Measurements from ENCODE around the gene LARP1. TPM values are rescaled to one million over a fixed set of nuclear protein-coding genes. Genes with fewer than 3 reads are reported as not detected.
A peak's percentile ranks its signal among the peaks of the same experiment; 100 is the strongest.

Gene LARP1
- total and polyA plus RNA-seq, 2 donors (not counting 1 experiment from before 2014, with no cell fraction given): 59.6 to 150 TPM

DNA sequence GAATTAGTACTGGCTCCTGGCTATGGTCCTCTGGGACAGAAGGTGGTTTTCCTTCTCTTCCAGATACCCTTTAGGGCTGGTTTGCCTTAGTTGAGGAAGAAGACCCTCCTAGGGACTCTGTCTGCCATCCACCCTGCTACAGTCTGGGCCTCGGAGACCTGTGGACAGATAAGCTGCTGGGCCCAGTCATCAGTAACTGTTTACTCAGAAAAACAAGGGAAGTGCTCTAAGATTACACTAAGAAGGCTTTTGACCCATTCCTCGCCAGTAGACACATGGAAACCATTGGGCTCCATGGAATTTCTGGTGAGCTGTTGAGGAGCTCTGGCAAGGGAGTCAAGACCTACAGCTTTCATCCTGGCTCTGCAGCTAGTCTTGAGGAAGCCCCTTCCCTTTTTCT is 31.2 kb downstream of the LARP1 start:
- peak overlapping the region; percentile 73 for H3K27ac Mint-ChIP-seq
- intact Hi-C loops (cut with micrococcal nuclease): no loop called here
- 79% methylated on average over 2 of the region's 2 CpGs for WGBS (ENCODE audit: insufficient coverage)
- H2AFZ ChIP-seq (ENCODE audit: insufficient read depth, low read depth, low read length, poor library complexity, severe bottlenecking): no peak overlapping the region
- H3K27me3 Mint-ChIP-seq: no peaks in the 10 kb centered on the region
- no peaks in the 10 kb centered on the region for H3K27me3 ChIP-seq (replicated peaks in 1 of 4; ENCODE audit: control extremely low read depth in 1 of 4, control insufficient read depth in 3 of 4, insufficient read depth in 4 of 4, low read length in 3 of 4)
- no peak overlapping the region for H3K9ac ChIP-seq (ENCODE audit: low read length)
- H3K36me3 ChIP-seq (replicated peaks in 1 of 2; ENCODE audit: control extremely low read depth in 1 of 2, control insufficient read depth in 1 of 2, extremely low read depth in 1 of 2, insufficient read depth in 2 of 2, low read length in 1 of 2): peaks cover 0 to 16% of the 10 kb centered on the region in 2 experiments
- peaks cover 85% of the 10 kb centered on the region for H3K79me2 ChIP-seq (ENCODE audit: control insufficient read depth, insufficient read depth, low read length)
- H3K9me3 ChIP-seq (ENCODE audit: control extremely low read depth in 1 of 3, control insufficient read depth in 2 of 3, insufficient read depth in 1 of 3, low read length in 2 of 3): no peaks in the 10 kb centered on the region
- no peak for ATAC-seq (ENCODE audit: low read depth)
- ChIA-PET POLR2A (no interaction called here), CTCF (no interaction called here)
- TF ChIP-seq EZH2 (IDR thresholded peaks at IDR 0.05; ENCODE audit: borderline replicate concordance, insufficient read depth, low read depth, low read length, poor library complexity, severe bottlenecking): no peak
- TF ChIP-seq, protein P1, sequence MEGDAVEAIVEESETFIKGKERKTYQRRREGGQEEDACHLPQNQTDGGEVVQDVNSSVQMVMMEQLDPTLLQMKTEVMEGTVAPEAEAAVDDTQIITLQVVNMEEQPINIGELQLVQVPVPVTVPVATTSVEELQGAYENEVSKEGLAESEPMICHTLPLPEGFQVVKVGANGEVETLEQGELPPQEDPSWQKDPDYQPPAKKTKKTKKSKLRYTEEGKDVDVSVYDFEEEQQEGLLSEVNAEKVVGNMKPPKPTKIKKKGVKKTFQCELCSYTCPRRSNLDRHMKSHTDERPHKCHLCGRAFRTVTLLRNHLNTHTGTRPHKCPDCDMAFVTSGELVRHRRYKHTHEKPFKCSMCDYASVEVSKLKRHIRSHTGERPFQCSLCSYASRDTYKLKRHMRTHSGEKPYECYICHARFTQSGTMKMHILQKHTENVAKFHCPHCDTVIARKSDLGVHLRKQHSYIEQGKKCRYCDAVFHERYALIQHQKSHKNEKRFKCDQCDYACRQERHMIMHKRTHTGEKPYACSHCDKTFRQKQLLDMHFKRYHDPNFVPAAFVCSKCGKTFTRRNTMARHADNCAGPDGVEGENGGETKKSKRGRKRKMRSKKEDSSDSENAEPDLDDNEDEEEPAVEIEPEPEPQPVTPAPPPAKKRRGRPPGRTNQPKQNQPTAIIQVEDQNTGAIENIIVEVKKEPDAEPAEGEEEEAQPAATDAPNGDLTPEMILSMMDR (IDR thresholded peaks at IDR 0.05): no peak
- H3K4me3 Mint-ChIP-seq: no peak overlapping the region
- no peak for DNase-seq
- peaks cover 90% of the 10 kb centered on the region for H4K20me1 ChIP-seq (ENCODE audit: control insufficient read depth, insufficient read depth, low read length, poor library complexity, severe bottlenecking)
- peak overlapping the region; percentile 11 for H3K4me2 ChIP-seq (replicated peaks; ENCODE audit: low read depth, low read length, poor library complexity, severe bottlenecking)
- H3K27ac ChIP-seq (ENCODE audit: low read length in 2 of 2): peak overlapping the region in 1 of 2 donors; percentile 45
- H3K4me3 ChIP-seq (ENCODE audit: control extremely low read depth in 1 of 5, extremely low read depth in 1 of 5, insufficient read depth in 1 of 5, low read depth in 2 of 5, low read length in 4 of 5): no peak overlapping the region
- H3K4me1 Mint-ChIP-seq: peaks cover 83% of the 10 kb centered on the region
- H3K4me1 ChIP-seq (ENCODE audit: control insufficient read depth in 2 of 2, insufficient read depth in 2 of 2, low read length in 2 of 2): peaks cover 66 to 78% of the 10 kb centered on the region in 2 donors
- H3K9me3 Mint-ChIP-seq (ENCODE audit: insufficient read depth): no peaks in the 10 kb centered on the region

DNA sequence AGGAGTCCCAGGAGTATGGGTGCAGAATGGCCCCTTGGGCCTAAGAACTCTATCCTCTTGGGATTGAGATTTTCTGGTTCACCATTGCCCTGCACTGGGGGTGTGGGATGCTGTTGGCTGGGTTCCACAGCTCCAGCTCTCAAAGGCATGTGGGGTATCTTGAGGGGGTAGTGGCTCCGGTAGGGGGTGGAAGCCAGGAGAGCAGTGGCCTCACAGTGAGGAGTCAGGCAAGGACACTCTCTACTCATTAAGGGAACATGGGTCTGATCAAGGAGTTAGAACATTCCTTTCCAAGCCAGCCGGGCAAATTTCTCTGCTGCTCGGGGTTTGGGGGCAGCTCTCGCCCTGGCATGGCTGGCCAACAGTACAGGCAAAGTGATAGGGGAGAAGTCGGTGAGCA is 33.0 kb downstream of the LARP1 start:
- Histone ChIP-seq H3K79me2 (ENCODE audit: control insufficient read depth, insufficient read depth, low read length) (peaks cover 71% of the 10 kb centered on the region), H3K4me2 (replicated peaks; ENCODE audit: low read depth, low read length, poor library complexity, severe bottlenecking) (peak overlapping the region; percentile 30), H2AFZ (ENCODE audit: insufficient read depth, low read depth, low read length, poor library complexity, severe bottlenecking) (no peak overlapping the region), H3K27ac (ENCODE audit: low read length in 2 of 2) (peak overlapping the region in 1 of 2 donors; percentile 71), H3K4me1 (ENCODE audit: control insufficient read depth in 2 of 2, insufficient read depth in 2 of 2, low read length in 2 of 2) (peaks cover 54 to 72% of the 10 kb centered on the region in 2 donors), H3K27me3 (replicated peaks in 1 of 4; ENCODE audit: control extremely low read depth in 1 of 4, control insufficient read depth in 3 of 4, insufficient read depth in 4 of 4, low read length in 3 of 4) (no peaks in the 10 kb centered on the region), H3K36me3 (replicated peaks in 1 of 2; ENCODE audit: control extremely low read depth in 1 of 2, control insufficient read depth in 1 of 2, extremely low read depth in 1 of 2, insufficient read depth in 2 of 2, low read length in 1 of 2) (peaks cover 5 to 27% of the 10 kb centered on the region in 2 experiments), H4K20me1 (ENCODE audit: control insufficient read depth, insufficient read depth, low read length, poor library complexity, severe bottlenecking) (peaks cover 82% of the 10 kb centered on the region), H3K9me3 (ENCODE audit: control extremely low read depth in 1 of 3, control insufficient read depth in 2 of 3, insufficient read depth in 1 of 3, low read length in 2 of 3) (no peaks in the 10 kb centered on the region), H3K9ac (ENCODE audit: low read length) (no peak overlapping the region), H3K4me3 (ENCODE audit: control extremely low read depth in 1 of 5, extremely low read depth in 1 of 5, insufficient read depth in 1 of 5, low read depth in 2 of 5, low read length in 4 of 5) (no peak overlapping the region)
- no peaks in the 10 kb centered on the region for H3K9me3 Mint-ChIP-seq (ENCODE audit: insufficient read depth)
- H3K4me1 Mint-ChIP-seq: peaks cover 75% of the 10 kb centered on the region
- WGBS (ENCODE audit: insufficient coverage): 75% methylated on average over 3 of the region's 5 CpGs
- TF ChIP-seq, protein P1 (IDR thresholded peaks at IDR 0.05): no peak
- ChIA-PET POLR2A (no interaction called here), CTCF (interaction anchor here (0.7 to 1.3 kb wide), 2 partner anchors 31 to 137 kb away, joined by 3 to 4 read pairs; no protein-coding TSS in a partner anchor)
- H3K27me3 Mint-ChIP-seq: no peaks in the 10 kb centered on the region
- intact Hi-C loops (cut with micrococcal nuclease): no loop called here
- DNase-seq (no peak), ATAC-seq (ENCODE audit: low read depth) (no peak)
- peak overlapping the region; percentile 6 for H3K4me3 Mint-ChIP-seq
- peak overlapping the region; percentile 78 for H3K27ac Mint-ChIP-seq
